Brain microvascular endothelial cell (primary cell): ENCODE measurements around the gene AMZ1.

ENCODE experiments used
- DNase-seq: peaks from one replicate; pipeline ENCODE4 v3.0.0-alpha.2; 2020
- H3K27ac ChIP-seq: fragments of 250-450 bp; sonication (Bioruptor Pico); 2 replicates; pipeline ENCODE4 v1.5.1; 2020; ENCODE audit warnings: mild to moderate bottlenecking, moderate library complexity
- H3K27me3 ChIP-seq: fragments of 250-450 bp; sonication (Bioruptor Pico); replicated peaks from 2 replicates; pipeline ENCODE4 v1.5.1; 2020; ENCODE audit warnings: mild to moderate bottlenecking
- H3K36me3 ChIP-seq: fragments of 250-450 bp; sonication (Bioruptor Pico); replicated peaks from 2 replicates; pipeline ENCODE4 v1.5.1; 2020; ENCODE audit warnings: mild to moderate bottlenecking
- H3K4me3 ChIP-seq: 2 replicates; pipeline ENCODE4 v1.5.1; 2011; ENCODE audit warnings: low read depth, mild to moderate bottlenecking, control low read depth, low read length, moderate library complexity
- CTCF ChIP-seq: IDR thresholded peaks from 2 replicates; pipeline ENCODE4 v1.5.1; 2011; ENCODE audit warnings: low read depth, mild to moderate bottlenecking, moderate library complexity, low read length, control low read depth, inconsistent platforms; ENCODE audit errors: missing control alignments
- in situ Hi-C: cut with HindIII; loops from 2 replicates; pipeline ENCODE4 v1.10.0; 2017; ENCODE audit warnings: low sequenced_read_pairs, low pct_ligation_motif_present

Gene AMZ1

GRCh38 chr7:2701424-2701823, 13.4 kb downstream of the AMZ1 start:
- H3K36me3 ChIP-seq, result no peaks in the 10 kb centered on the region
- DNase-seq, result no peak
- TF ChIP-seq CTCF, result no peak
- no peak overlapping the region for H3K27ac ChIP-seq
- H3K27me3 ChIP-seq, result no peaks in the 10 kb centered on the region
- in situ Hi-C loops, result no loop called here
- no peak overlapping the region for H3K4me3 ChIP-seq

- in situ Hi-C loops, result no loop called here
- no peak for DNase-seq
- no peak for TF ChIP-seq CTCF
- no peak overlapping the region for H3K27ac ChIP-seq
- H3K4me3 ChIP-seq, result no peak overlapping the region
- H3K27me3 ChIP-seq, result no peaks in the 10 kb centered on the region
- no peaks in the 10 kb centered on the region for H3K36me3 ChIP-seq
These were observed 14.0 kb downstream of the AMZ1 start for GRCh38 chr7:2701832-2702593.

- no peaks in the 10 kb centered on the region for H3K36me3 ChIP-seq
- no peak for TF ChIP-seq CTCF
- H3K27ac ChIP-seq, result no peak overlapping the region
- no peak overlapping the region for H3K4me3 ChIP-seq
- in situ Hi-C loops, result no loop called here
- H3K27me3 ChIP-seq, result no peaks in the 10 kb centered on the region
- DNase-seq, result no peak
These were observed 14.6 kb downstream of the AMZ1 start for GRCh38 chr7:2702594-2702957.

GRCh38 chr7:2705371-2706096, 17.5 kb downstream of the AMZ1 start:
- H3K36me3 ChIP-seq, result no peaks in the 10 kb centered on the region
- no peaks in the 10 kb centered on the region for H3K27me3 ChIP-seq
- DNase-seq, result no peak
- H3K4me3 ChIP-seq, result no peak overlapping the region
- in situ Hi-C loops, result no loop called here
- TF ChIP-seq CTCF, result no peak
- no peak overlapping the region for H3K27ac ChIP-seq

- no peak for TF ChIP-seq CTCF
- no peak overlapping the region for H3K27ac ChIP-seq
- no peaks in the 10 kb centered on the region for H3K27me3 ChIP-seq
- no peak for DNase-seq
- H3K4me3 ChIP-seq, result no peak overlapping the region
- in situ Hi-C loops, result no loop called here
- no peaks in the 10 kb centered on the region for H3K36me3 ChIP-seq
These were observed 18.7 kb downstream of the AMZ1 start for GRCh38 chr7:2706685-2707126.

- H3K27ac ChIP-seq, result no peak overlapping the region
- H3K36me3 ChIP-seq, result no peaks in the 10 kb centered on the region
- H3K4me3 ChIP-seq, result no peak overlapping the region
- no peaks in the 10 kb centered on the region for H3K27me3 ChIP-seq
- DNase-seq, result no peak
- in situ Hi-C loops, result no loop called here
- no peak for TF ChIP-seq CTCF
These were observed 19.5 kb downstream of the AMZ1 start for GRCh38 chr7:2707481-2707880.
